Rectal smooth muscle tissue (tissue), 1 donor: ENCODE data around the gene TADA3.

Experiments
- H3K27ac ChIP-seq: one replicate; pipeline ENCODE4 v1.7.0; 2013; ENCODE audit warnings: low read depth, low read length, inconsistent platforms
- H3K27me3 ChIP-seq: one replicate; pipeline ENCODE4 v1.7.0; 2013; ENCODE audit warnings: low read length; ENCODE audit not compliant: control insufficient read depth, insufficient read depth
- H3K36me3 ChIP-seq: one replicate; pipeline ENCODE4 v1.7.0; 2013; ENCODE audit warnings: low read length; ENCODE audit not compliant: control insufficient read depth, insufficient read depth
- H3K4me1 ChIP-seq: one replicate; pipeline ENCODE4 v1.7.0; 2013; ENCODE audit warnings: low read length; ENCODE audit not compliant: control insufficient read depth, insufficient read depth
- H3K4me3 ChIP-seq: one replicate; pipeline ENCODE4 v1.7.0; 2013; ENCODE audit warnings: low read length
- H3K9ac ChIP-seq: one replicate; pipeline ENCODE4 v1.7.0; 2013; ENCODE audit warnings: low read length

The TADA3 gene

GRCh38 chr3:9786825-9787669 is 5.2 kb downstream of the TADA3 start:
- H3K4me3 ChIP-seq, result no peak overlapping the region
- H3K27ac ChIP-seq, result no peak overlapping the region
- H3K36me3 ChIP-seq, result peaks cover 31% of the 10 kb centered on the region
- H3K27me3 ChIP-seq, result no peaks in the 10 kb centered on the region
- peaks cover 10% of the 10 kb centered on the region for H3K4me1 ChIP-seq
- H3K9ac ChIP-seq, result no peak overlapping the region

GRCh38 chr3:9786209-9786739 is 6.0 kb downstream of the TADA3 start:
- H3K36me3 ChIP-seq, result peaks cover 37% of the 10 kb centered on the region

GRCh38 chr3:9785602-9786001 is 6.7 kb downstream of the TADA3 start:
- Histone ChIP-seq H3K27me3 (no peaks in the 10 kb centered on the region), H3K9ac (no peak overlapping the region), H3K4me1 (no peaks in the 10 kb centered on the region), H3K36me3 (peaks cover 39% of the 10 kb centered on the region), H3K4me3 (no peak overlapping the region), H3K27ac (no peak overlapping the region)

More at GRCh38 chr3:9786209-9786739, 6.0 kb downstream of the TADA3 start:
- Histone ChIP-seq H3K27ac (no peak overlapping the region), H3K9ac (no peak overlapping the region), H3K4me3 (no peak overlapping the region), H3K27me3 (no peaks in the 10 kb centered on the region), H3K4me1 (peaks cover 3% of the 10 kb centered on the region)

- Histone ChIP-seq H3K27me3 (no peaks in the 10 kb centered on the region), H3K36me3 (peaks cover 41% of the 10 kb centered on the region), H3K27ac (no peak overlapping the region), H3K4me3 (no peak overlapping the region), H3K9ac (no peak overlapping the region), H3K4me1 (no peaks in the 10 kb centered on the region)
Measured at GRCh38 chr3:9784965-9785364, 7.3 kb downstream of the TADA3 start.

GRCh38 chr3:9783954-9784353 is 8.3 kb downstream of the TADA3 start:
- no peak overlapping the region for H3K27ac ChIP-seq
- no peaks in the 10 kb centered on the region for H3K4me1 ChIP-seq
- H3K9ac ChIP-seq, result no peak overlapping the region
- peaks cover 36% of the 10 kb centered on the region for H3K36me3 ChIP-seq
- H3K4me3 ChIP-seq, result no peak overlapping the region
- no peaks in the 10 kb centered on the region for H3K27me3 ChIP-seq

- Histone ChIP-seq H3K36me3 (peaks cover 36% of the 10 kb centered on the region), H3K27ac (no peak overlapping the region), H3K9ac (no peak overlapping the region), H3K4me1 (no peaks in the 10 kb centered on the region), H3K4me3 (no peak overlapping the region), H3K27me3 (no peaks in the 10 kb centered on the region)
Measured at GRCh38 chr3:9782770-9783169, 9.5 kb downstream of the TADA3 start.

GRCh38 chr3:9781978-9782603 is 10.2 kb downstream of the TADA3 start:
- H3K4me1 ChIP-seq, result no peaks in the 10 kb centered on the region
- no peak overlapping the region for H3K27ac ChIP-seq
- no peak overlapping the region for H3K9ac ChIP-seq
- peak overlapping the region; percentile 3 for H3K4me3 ChIP-seq
- no peaks in the 10 kb centered on the region for H3K27me3 ChIP-seq
- peaks cover 33% of the 10 kb centered on the region for H3K36me3 ChIP-seq

GRCh38 chr3:9781551-9781950 is 10.7 kb downstream of the TADA3 start:
- Histone ChIP-seq H3K9ac (no peak overlapping the region), H3K27ac (no peak overlapping the region), H3K36me3 (peaks cover 29% of the 10 kb centered on the region), H3K4me3 (no peak overlapping the region), H3K4me1 (no peaks in the 10 kb centered on the region), H3K27me3 (no peaks in the 10 kb centered on the region)

GRCh38 chr3:9780910-9781309 is 11.4 kb downstream of the TADA3 start:
- no peaks in the 10 kb centered on the region for H3K4me1 ChIP-seq
- H3K27ac ChIP-seq, result no peak overlapping the region
- no peaks in the 10 kb centered on the region for H3K27me3 ChIP-seq
- no peak overlapping the region for H3K9ac ChIP-seq
- peaks cover 27% of the 10 kb centered on the region for H3K36me3 ChIP-seq
- no peak overlapping the region for H3K4me3 ChIP-seq

GRCh38 chr3:9780458-9780812 is 11.8 kb downstream of the TADA3 start:
- Histone ChIP-seq H3K9ac (no peak overlapping the region), H3K4me3 (no peak overlapping the region), H3K4me1 (no peaks in the 10 kb centered on the region), H3K27me3 (no peaks in the 10 kb centered on the region), H3K36me3 (peaks cover 24% of the 10 kb centered on the region), H3K27ac (no peak overlapping the region)

- H3K27ac ChIP-seq, result no peak overlapping the region
- no peak overlapping the region for H3K4me3 ChIP-seq
- H3K9ac ChIP-seq, result no peak overlapping the region
- H3K4me1 ChIP-seq, result no peaks in the 10 kb centered on the region
- no peaks in the 10 kb centered on the region for H3K27me3 ChIP-seq
- peaks cover 20% of the 10 kb centered on the region for H3K36me3 ChIP-seq
Measured at GRCh38 chr3:9779721-9780457, 12.4 kb downstream of the TADA3 start.

- Histone ChIP-seq H3K27ac (no peak overlapping the region), H3K36me3 (peaks cover 19% of the 10 kb centered on the region), H3K9ac (no peak overlapping the region), H3K4me1 (no peaks in the 10 kb centered on the region), H3K4me3 (no peak overlapping the region), H3K27me3 (no peaks in the 10 kb centered on the region)
Measured at GRCh38 chr3:9779075-9779593, 13.1 kb downstream of the TADA3 start.
